Nucleus accumbens (tissue), 56 donors: ENCODE measurements around the gene EHHADH.
"Not testable (repeated sequence)": the region's sequence is repeated elsewhere in the genome, so short reads cannot be mapped to it uniquely, and the experiment has no call there.

Experiments used
- DNase-seq, 56 donors: peaks; one replicate each; lab custom pipeline; 2025; lab: John Stamatoyannopoulos, UW

Gene EHHADH

DNA sequence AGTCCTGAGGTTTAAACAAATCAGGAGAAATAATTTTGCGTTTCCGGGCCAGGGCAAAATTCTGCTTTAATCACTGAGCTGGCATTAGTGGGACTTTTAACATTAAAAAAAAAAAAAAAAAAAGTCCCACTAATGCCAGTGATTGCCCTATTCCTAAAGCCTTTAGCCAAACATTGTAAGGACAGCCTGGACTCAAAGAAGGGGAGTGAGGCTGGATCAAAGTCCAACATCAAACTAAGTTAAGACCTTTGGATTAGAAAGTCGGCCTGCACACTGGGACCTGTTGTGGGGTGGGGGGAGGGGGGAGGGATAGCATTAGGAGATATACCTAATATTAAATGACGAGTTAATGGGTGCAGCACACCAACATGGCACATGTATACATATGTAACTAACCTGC, 716 bp downstream of the EHHADH start:
- not testable (repeated sequence) for DNase-seq

DNA sequence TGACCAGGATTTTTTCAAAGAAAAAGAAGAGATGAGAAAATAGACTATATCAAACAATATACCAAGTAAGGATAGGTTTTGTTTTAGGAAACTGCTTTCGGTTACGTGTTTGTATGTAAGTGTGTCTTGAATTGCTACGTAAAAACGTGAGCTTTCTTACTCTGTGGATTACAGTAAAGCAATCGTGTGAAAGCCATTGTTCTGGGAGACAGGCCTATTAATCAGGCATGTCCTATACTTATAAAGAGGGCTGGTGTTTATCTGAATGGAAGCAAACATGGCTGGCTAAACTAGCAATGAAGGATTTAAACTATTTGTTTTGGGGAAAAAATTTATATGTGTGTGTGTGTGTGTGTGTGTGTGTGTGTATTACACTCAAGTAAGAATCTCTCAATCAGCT, 2.6 kb downstream of the EHHADH start:
- DNase-seq = no peak

DNA sequence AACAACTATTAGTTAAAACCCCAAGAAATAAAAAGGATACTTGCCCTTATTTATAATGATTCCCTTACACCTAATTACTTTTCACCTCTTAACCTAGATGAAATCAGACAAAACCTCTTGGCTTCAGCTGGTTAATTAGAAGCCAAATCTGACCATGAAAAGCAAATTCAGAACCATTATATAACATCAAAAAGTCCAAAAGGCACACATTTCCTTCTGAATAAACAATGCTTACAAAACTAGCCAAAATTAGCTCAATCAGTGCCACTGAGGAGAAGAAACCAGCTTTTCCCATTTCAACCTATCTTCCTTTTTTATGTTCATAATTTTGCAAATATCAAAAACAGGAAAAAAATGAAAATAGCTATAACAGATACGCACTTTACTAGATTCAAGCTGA, 3.2 kb downstream of the EHHADH start:
- DNase-seq = no peak

DNA sequence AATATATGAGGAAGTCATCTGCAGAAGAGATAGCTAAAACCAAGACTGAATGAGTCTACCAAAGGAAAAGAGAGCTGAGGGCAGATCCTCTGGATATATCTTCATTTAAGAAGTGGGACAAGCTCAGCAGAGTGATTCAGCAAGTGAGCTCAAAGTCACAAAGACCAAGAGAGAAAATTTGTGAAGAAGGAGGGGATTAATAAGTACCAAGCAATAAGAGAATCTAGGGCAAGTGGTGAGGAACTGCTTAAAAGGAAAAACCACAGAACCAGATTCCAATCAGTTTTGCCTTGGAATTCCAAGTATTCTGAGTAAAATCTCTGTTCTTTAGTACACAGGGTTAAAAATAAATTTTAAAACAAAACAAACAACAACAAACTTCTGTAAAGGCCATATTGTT, 3.6 kb downstream of the EHHADH start:
- DNase-seq = no peak

DNA sequence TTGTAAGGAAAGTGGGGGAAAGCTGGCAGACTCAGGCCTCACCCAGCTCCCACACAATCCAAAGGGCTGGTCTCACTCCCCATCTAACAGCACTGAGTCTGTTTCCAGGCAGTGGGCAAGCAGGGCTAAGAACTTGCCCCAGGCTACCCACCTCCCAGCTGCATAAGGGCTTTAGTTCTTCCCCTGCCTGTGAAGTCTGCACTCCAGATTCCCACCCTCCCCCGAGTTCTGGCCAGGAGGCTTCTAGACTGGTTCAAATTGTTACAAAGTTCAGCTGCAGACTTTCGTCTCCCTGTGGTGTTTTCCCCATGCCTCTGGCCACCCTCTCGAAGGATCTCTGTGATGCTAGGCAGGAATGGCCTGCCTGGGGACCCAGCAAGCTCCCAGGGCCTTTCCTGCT, 11.2 kb downstream of the EHHADH start:
- no peak for DNase-seq

DNA sequence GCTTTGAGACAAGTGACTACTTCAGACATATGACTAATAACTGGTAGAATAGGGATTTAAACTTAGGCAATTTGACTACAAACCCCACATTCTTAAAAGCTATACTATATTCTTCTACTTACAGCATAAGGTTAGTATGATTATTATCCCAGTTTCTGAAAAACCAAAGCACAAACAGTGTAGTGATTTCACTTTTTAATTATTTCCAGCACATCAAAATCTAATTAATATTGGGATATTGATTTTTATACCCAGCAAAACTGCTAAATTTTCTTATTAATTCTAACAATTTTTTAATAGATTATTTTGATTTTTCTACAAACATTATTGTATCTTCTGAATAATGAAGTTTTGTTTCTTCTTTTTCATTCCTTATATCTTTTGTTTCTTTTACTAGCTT, 16.9 kb downstream of the EHHADH start:
- no peak for DNase-seq

DNA sequence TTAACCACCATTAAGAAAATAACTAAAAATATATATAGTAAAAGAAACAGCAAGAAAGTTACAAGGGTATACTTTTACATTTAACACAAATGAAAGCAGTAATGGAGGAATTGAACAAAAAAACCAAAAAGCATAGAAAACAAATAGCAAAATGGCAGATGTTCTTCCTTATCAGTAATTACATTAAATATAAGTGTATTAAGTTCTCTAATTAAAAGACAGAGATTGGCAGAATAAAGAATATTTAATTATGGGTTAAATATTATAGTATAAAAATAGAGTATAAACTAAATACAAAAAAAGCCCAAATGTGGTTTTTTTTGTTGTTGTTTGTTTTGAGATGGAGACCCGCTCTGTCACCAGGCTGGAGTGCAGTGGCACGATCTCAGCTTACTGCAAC, 20.5 kb downstream of the EHHADH start:
- no peak for DNase-seq

DNA sequence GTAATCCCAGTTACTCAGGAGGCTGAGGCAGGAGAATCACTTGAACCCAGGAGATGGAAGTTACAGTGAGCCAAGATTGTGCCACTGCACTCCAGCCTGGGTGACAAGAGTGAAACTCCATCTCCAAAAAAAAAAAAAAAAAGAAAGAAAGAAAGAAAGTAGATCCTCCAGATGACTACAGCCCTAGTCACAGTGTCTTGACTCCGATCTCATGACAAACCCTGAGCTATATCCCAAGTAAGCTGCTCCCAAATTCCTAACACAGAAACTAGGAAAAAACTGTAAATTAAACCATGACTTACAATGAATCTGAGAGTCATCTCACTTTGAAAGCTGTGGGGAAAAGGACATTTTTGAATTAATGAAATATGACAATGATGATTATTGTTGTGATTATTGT, 27.3 kb downstream of the EHHADH start:
- not testable (repeated sequence) for DNase-seq

DNA sequence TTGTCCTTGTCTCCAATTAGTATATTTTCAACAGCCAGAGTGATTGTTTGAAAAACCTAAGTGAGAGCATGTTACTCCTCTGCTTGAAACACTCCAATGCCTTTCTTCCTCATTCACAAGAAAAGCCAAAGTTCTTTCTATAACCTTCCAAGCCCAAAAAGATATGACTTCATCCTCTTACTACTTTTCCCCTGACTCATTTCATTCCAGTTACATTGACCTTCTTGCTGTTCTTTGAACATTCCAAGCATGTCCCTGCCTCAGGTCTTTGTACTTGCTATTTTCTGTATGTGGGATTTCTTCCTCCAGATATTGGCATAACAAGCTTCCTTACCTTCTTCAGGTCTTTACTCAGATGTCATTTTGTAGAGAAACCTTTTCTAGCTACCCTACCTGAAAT, 28.3 kb downstream of the EHHADH start:
- DNase-seq = no peak

DNA sequence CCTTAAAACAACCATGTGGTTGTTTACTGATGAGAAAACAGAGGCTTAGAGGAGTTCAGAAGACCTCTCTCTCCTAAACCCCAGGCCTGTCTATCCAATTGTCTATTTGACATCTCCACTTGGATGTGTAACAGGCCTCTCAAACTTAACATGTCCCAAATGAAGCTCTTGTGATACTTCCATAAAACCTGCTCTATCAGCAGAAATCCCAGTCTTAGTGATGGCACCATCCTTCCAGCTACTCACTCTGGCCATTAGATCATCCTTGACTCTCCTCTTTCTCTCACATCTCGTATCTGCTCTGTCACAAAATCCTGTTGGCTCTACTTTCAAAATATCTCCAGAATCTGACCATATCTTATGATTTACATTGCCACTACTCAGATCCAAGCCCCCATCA, 28.8 kb downstream of the EHHADH start:
- no peak for DNase-seq

DNA sequence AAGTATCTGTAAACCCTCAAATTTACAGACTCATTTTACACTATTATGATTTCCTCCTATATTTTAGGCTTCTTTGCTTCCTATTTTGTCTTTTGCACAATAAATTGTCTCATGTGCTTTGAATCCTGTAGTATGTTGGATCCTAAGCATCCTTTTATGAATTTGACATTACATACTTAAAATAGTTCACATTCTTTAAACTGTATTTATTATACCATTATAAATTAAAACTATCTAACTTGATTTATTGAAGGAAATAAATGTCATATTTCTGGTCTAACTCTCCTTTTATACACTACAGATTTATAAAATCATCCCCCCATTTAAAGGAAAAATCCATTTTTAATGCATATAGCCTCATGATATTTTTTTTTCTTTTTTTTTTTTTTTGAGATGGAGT, 32.6 kb downstream of the EHHADH start:
- no peak for DNase-seq

DNA sequence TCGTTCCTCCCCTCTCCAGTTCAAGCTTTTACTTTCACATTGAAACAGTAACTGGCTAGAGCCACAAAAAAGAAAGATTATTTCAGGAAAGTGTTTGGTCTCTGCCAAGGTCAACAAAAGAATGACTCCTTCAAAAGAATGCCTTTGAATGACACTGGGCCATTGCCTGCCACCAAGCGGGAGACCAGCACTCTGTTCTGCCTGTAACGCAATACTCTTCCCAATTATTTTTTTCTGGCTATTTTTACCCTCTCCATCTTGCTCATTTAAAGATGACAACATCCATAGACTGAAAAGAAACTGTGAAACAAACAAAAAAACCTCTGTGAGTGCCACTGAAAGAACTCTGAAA, 37.3 kb downstream of the EHHADH start:
- DNase-seq = peak in 5 of 56 donors; percentile 0 to 28 (median 3)

DNA sequence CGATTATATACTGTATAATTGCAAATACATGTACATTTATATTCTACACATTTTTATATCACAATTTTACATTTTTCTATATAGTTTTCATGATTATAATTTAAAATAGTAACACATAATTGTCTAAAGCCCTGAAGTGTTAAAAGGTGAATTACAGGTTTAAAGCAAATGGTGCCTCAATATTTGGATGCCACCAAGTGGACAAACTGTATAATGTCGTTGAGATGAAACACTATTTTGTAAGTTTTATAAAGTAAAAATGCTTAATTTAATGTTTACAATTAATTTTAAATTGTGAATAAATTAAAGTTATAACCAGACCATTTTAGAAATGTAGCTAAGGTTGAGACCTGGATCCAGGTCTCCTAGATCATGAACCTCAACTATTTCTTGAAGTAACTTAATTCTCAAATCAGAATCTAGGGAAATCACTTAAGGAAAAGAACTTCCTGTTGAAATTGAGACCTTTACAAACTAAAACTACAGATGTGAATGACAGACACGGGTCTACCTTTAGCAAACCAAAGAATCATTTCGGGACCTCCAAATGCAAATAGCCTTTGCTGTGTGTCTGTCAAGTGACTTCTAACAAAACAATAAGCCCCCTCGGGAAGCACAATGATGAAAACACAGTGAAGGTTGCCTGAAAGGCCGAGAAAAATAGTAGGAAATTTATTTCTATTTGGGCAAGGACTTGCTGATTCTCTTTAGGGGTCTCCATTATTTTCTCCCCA, 37.8 kb downstream of the EHHADH start:
- DNase-seq = no peak

DNA sequence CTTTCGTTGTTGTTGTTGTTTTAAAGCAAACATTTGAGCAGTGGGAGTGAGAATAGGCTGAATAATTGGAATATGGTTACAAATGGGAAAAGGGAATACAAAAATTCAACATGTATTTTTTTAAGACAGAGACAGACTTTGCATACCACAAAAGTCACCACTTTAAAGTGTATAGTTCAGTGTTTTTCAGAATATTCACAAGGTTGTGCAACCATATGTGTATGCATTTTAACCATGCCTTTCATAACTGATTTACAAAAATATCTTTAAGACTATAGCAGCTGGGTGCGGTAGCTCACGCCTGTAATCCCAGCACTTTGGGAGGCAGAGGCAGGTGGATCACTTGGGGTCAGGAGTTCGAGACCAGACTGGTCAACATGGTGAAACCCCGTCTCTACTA, 41.3 kb downstream of the EHHADH start:
- DNase-seq = no peak

DNA sequence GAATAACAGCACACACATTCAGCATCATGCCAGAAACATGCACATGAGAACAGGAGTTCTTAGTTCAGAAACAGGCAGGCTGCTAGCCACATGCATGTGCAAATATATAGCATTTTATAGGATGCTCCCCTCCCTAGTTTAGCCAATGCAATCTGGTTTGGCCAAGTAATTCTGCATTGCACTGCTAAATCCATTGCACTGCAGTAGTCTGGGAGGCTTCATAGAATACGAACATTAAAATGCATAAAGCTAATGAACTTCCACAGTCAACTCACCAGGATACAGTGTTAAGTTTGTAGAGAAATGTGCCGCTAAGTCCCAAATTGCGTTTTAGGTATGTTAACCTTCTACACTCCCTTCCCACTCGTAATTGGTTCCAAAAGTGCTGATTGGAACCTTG, 41.8 kb downstream of the EHHADH start:
- no peak for DNase-seq

DNA sequence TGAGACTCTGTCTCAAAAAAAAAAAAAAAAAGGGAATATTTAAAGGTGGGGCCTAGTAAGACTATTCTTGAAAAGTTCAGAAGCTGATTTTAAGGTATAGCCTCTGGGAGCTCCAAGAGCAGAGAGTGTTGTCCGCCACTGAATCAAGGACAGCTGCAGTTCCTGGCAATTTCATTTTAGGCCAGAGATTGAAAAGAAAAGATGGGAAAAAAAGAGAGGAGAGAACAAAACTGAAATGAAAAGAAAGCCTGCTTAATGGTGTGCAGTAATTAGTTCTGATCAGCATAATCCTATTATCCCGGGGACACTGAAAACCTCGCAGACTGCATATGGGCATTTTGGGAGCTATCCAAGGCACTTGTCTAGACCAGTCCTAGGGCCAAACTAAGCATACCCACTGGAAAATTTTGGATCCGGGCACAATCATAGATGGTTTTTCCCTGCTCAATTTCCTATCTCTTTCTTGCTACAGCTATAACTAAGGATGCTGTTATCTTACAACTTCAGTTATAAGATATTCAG, 43.2 kb downstream of the EHHADH start:
- DNase-seq = no peak

DNA sequence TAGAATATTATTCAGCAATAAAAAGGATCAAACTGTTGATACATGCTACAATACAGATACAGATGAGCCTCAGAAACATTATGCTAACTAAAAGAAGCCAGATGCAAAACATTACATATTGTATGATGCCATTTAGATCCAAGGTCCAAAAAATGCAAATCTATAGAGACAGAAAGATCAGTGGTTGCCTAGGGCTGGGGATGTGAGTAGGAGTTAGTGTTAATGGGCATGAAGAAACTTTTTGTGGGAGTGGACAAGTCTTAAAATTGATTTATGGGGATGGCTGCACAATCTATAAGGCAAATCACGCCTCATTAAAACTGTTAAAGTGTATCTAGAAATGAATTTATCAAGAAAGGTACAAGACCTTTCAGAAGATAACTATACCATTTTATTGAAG, 45.0 kb downstream of the EHHADH start:
- DNase-seq = no peak

DNA sequence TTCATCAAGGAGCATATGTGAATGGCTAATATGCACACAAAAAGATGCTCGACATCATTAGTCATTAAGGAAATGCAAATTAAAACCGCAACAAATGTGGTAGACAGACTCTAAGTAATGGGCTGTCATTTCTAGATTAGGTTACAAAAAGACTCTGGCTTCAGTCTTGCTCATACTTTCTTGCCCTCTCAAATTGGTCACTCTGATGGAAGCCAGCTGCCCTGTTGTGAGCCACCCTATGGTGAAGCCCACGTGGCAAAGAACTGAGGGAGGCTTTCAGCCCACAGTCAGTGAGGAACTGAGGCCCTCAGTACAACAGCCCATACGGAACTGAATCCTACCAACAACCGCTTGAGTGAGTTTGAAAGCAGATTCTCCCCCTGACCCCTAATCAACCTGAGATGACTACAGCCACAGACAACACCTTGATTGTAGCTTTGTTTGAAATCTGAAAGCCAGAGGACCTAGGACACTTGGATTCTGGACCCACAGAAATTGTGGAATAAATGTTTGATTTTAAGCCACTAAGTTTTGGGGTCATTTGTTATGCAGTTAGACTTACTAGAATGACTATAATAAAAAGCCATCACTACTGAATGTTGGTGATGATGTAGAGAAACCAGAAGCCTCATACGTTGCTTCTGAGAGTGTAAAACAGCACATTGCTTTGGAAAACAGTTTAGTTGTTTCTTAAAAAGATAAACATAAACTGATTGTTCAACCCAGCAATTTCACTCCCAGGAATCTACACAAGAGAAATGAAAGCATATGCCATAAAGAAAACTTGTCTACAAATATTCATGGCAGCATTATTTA, 45.7 kb downstream of the EHHADH start:
- DNase-seq = no peak

DNA sequence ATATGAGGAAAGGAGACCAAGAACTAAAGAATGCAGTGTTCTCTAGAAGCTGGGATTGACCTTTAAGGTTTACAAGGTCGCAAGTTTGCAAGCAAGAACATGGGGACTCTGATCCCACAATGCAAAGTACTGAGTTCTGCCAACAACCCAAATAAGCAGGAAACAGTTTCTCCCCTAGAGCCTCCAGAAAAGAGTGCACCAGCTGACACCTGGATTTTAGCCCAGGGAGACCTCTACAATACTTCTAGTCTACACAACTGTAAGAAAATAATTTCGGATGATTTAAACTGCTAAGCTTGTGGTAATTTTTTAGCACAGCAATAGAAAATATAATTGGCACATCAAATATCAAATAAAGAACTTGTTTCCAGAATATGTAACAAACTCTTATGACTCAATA, 46.4 kb downstream of the EHHADH start:
- peak in 1 of 56 donors; percentile 5 for DNase-seq

DNA sequence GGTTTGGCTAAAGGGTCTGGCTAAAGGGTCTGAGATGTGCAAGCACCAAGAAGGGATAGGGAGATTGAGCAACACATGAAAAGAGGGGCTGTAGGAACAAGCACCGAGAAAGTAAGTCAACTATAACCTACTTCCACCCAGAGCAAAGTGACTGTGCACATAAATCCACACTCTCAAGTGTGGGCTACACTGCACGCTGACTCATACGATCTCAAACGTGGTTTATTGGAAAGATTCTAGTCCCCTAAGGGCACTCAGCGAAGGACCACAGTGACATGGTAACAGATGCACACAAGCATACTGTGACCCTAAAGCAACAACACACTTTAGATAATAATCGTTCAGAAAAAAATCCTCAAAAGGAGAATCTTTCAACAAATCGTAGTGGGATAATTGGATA, 48.0 kb downstream of the EHHADH start:
- DNase-seq = no peak

DNA sequence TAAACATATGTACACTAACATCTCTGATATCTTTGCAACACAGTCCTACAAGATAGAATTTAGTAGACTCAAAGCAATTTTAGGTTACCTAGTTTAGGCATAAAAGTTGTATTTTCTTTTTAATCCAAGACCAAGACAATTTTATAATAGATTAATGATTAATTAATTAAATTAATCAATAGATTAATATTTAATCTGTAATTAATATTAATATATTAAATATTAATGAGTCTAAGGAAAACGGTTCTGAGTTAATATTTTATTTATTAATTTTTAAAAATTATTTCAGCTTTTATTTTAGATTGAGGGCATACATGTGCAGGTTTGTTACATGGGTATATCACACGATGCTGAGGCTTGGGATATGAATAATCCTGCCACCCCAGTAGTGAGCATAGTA, 49.0 kb downstream of the EHHADH start:
- no peak for DNase-seq

DNA sequence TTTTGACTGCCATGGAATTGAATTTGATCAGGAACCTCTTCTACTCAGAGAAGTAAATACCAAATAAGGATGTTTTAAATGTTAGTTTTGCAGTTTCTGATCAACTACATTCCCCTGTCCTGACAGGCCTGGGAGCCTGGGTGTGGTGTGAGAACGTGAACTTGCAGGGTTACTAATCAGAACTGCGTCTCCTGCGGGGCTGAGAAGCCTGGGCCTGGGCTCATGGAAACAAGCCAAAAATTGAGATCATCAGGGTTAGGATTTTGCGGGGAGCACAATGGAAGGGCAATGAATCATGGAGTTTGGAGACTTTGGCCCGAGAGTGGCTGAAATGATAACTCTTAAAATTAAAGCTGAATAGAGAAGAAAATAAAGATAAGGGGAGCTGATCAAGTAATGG, 53.2 kb downstream of the EHHADH start:
- DNase-seq = no peak
